Measurements from ENCODE around the gene PCDH1.

The PCDH1 gene

DNA sequence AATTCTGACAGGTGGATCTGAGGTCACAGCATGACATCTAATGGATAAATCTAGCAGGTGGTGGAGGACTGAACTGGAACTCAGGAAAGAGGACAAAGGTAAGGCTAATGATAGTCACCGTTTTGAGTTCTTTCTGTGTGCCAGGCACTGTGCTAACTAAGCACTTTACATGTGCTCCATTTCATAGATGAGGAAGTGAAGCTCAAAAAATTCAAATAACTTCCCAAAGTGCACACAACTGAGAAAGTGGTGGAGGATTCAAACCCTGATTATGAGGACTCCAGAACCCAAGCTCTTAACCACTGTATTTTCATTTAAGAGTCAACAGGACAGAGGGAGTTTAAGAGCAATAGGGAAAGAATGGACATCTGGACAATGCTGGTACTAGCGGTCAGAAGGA is 38.3 kb upstream of the PCDH1 start:
- H3K4me3 ChIP-seq (ENCODE audit: low read length), result peak overlapping the region; percentile 2; the same call in 1 of the 2 replicates
- peaks cover 12% of the 10 kb centered on the region for H3K27me3 ChIP-seq (ENCODE audit: control insufficient read depth, low read length)
- no peak for TF ChIP-seq EZH2phosphoT487 (IDR thresholded peaks at IDR 0.05; ENCODE audit: borderline replicate concordance, low read length)
- TF ChIP-seq, protein P1, sequence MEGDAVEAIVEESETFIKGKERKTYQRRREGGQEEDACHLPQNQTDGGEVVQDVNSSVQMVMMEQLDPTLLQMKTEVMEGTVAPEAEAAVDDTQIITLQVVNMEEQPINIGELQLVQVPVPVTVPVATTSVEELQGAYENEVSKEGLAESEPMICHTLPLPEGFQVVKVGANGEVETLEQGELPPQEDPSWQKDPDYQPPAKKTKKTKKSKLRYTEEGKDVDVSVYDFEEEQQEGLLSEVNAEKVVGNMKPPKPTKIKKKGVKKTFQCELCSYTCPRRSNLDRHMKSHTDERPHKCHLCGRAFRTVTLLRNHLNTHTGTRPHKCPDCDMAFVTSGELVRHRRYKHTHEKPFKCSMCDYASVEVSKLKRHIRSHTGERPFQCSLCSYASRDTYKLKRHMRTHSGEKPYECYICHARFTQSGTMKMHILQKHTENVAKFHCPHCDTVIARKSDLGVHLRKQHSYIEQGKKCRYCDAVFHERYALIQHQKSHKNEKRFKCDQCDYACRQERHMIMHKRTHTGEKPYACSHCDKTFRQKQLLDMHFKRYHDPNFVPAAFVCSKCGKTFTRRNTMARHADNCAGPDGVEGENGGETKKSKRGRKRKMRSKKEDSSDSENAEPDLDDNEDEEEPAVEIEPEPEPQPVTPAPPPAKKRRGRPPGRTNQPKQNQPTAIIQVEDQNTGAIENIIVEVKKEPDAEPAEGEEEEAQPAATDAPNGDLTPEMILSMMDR (IDR thresholded peaks at IDR 0.05; ENCODE audit: low read depth, low read length, poor library complexity, severe bottlenecking), result no peak
- H3K79me2 ChIP-seq (ENCODE audit: control insufficient read depth, low read length), result no peaks in the 10 kb centered on the region
- H4K20me1 ChIP-seq (ENCODE audit: control insufficient read depth, insufficient read depth, low read depth, low read length), result no peaks in the 10 kb centered on the region
- H3K9me2 ChIP-seq (replicated peaks; ENCODE audit: control insufficient read depth, low read length), result no peaks in the 10 kb centered on the region
- no peaks in the 10 kb centered on the region for H3K9me3 ChIP-seq (ENCODE audit: control insufficient read depth, insufficient read depth, low read length)
- no peaks in the 10 kb centered on the region for H3K36me3 ChIP-seq (ENCODE audit: control insufficient read depth, low read length)
- H3F3A ChIP-seq (ENCODE audit: control insufficient read depth, insufficient read depth), result 0 out of 2 replicates have a peak, but pooled peaks cover 8% of the 10 kb centered on the region
- H3K4me1 ChIP-seq (ENCODE audit: control insufficient read depth, low read length), result peaks cover 33% of the 10 kb centered on the region
- peak overlapping the region; percentile 52 for H3K4me2 ChIP-seq (ENCODE audit: low read length)
- H3K27ac ChIP-seq (ENCODE audit: low read depth, low read length), result no peak overlapping the region

DNA sequence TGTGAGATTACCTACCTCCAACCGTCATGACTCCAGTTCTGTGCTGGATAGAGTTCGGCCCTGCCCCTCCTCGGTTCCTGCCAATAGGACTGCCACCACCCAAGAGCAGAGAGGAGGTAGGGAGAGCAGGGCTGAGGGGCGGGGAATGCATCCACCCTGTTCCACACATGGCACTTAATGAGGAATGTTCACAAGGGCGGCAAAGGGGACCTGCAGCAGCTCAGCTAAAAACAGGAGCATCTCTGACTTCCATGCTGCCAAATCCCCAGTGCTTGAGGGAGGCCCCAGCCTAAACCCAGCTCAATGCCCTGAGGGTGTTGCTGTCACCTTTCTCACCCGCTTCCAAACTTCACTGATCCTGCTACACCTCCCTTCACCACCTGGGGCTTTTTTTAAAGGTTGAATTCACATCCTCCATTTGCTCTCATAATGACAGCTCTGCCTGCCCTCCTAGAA is 37.7 kb upstream of the PCDH1 start:
- peak overlapping the region; percentile 52 for H3K4me2 ChIP-seq (ENCODE audit: low read length)
- H3K27ac ChIP-seq (ENCODE audit: low read depth, low read length), result no peak overlapping the region
- 0 out of 2 replicates have a peak, but pooled peaks cover 8% of the 10 kb centered on the region for H3F3A ChIP-seq (ENCODE audit: control insufficient read depth, insufficient read depth)
- no peaks in the 10 kb centered on the region for H3K36me3 ChIP-seq (ENCODE audit: control insufficient read depth, low read length)
- H3K9me3 ChIP-seq (ENCODE audit: control insufficient read depth, insufficient read depth, low read length), result no peaks in the 10 kb centered on the region
- H4K20me1 ChIP-seq (ENCODE audit: control insufficient read depth, insufficient read depth, low read depth, low read length), result no peaks in the 10 kb centered on the region
- H3K27me3 ChIP-seq (ENCODE audit: control insufficient read depth, low read length), result peaks cover 12% of the 10 kb centered on the region
- H3K4me1 ChIP-seq (ENCODE audit: control insufficient read depth, low read length), result peaks cover 33% of the 10 kb centered on the region
- H3K4me3 ChIP-seq (ENCODE audit: low read length), result no peak overlapping the region
- H3K9me2 ChIP-seq (replicated peaks; ENCODE audit: control insufficient read depth, low read length), result no peaks in the 10 kb centered on the region
- TF ChIP-seq, protein P1 (IDR thresholded peaks at IDR 0.05; ENCODE audit: low read depth, low read length, poor library complexity, severe bottlenecking), result no peak
- no peak for TF ChIP-seq EZH2phosphoT487 (IDR thresholded peaks at IDR 0.05; ENCODE audit: borderline replicate concordance, low read length)
- no peaks in the 10 kb centered on the region for H3K79me2 ChIP-seq (ENCODE audit: control insufficient read depth, low read length)

DNA sequence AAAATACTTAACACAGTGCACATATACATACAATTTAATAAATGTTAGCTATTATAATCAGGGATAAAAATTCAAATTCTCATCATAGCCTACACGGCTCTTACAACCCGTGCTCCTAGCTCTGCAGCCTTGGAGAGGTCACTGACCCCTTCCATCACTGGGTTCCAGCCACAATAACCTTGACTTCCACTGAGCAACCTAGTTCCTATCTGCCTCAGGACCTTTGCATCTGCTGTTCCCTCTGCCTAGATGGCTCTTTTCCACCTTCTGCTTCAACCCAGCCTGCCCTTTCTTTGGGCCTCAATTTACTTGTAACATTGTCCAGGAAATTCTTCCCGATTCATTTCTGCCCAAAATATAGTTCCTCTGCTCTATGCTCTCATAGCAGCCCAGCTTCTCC is 36.6 kb upstream of the PCDH1 start:
- no peaks in the 10 kb centered on the region for H4K20me1 ChIP-seq (ENCODE audit: control insufficient read depth, insufficient read depth, low read depth, low read length)
- H3K36me3 ChIP-seq (ENCODE audit: control insufficient read depth, low read length), result no peaks in the 10 kb centered on the region
- no peak overlapping the region for H3K4me3 ChIP-seq (ENCODE audit: low read length)
- H3K9me2 ChIP-seq (replicated peaks; ENCODE audit: control insufficient read depth, low read length), result no peaks in the 10 kb centered on the region
- H3K27ac ChIP-seq (ENCODE audit: low read depth, low read length), result no peak overlapping the region
- 0 out of 2 replicates have a peak, but pooled peaks cover 8% of the 10 kb centered on the region for H3F3A ChIP-seq (ENCODE audit: control insufficient read depth, insufficient read depth)
- no peak for TF ChIP-seq EZH2phosphoT487 (IDR thresholded peaks at IDR 0.05; ENCODE audit: borderline replicate concordance, low read length)
- TF ChIP-seq, protein P1 (IDR thresholded peaks at IDR 0.05; ENCODE audit: low read depth, low read length, poor library complexity, severe bottlenecking), result no peak
- no peaks in the 10 kb centered on the region for H3K9me3 ChIP-seq (ENCODE audit: control insufficient read depth, insufficient read depth, low read length)
- no peaks in the 10 kb centered on the region for H3K79me2 ChIP-seq (ENCODE audit: control insufficient read depth, low read length)
- H3K27me3 ChIP-seq (ENCODE audit: control insufficient read depth, low read length), result peaks cover 12% of the 10 kb centered on the region
- peak overlapping the region; percentile 67; the same call in 1 of the 2 replicates for H3K4me2 ChIP-seq (ENCODE audit: low read length)
- H3K4me1 ChIP-seq (ENCODE audit: control insufficient read depth, low read length), result peaks cover 33% of the 10 kb centered on the region

Measured in DOHH2 (cell line).